Measurements from ENCODE around the gene STARD13.

GRCh38 chr13:33206425-33206824 lies 79.1 kb downstream of the STARD13 start:
- TF ChIP-seq CTCF (IDR thresholded peaks at IDR 0.05) (no peak), POLR2A (IDR thresholded peaks at IDR 0.05) (no peak)

All from right lobe of liver (tissue), 4 donors.